Uterus (tissue), 2 donors: ENCODE measurements around the gene GREB1.

ENCODE experiments used
- POLR2A ChIP-seq, 2 donors: fragments of 450-650 bp; IDR thresholded peaks; one replicate each; pipeline ENCODE4 v1.6.1; 2016; ENCODE audit warnings: antibody characterized with exemption in 2 of 2, mild to moderate bottlenecking in 1 of 2, moderate library complexity in 1 of 2
- TF ChIP-seq, protein P1 (sequence below), 4 experiments: fragments of 200-600 bp in 2 of 4; fragments of 450-650 bp in 2 of 4; sonication (generic) in 2 of 4; IDR thresholded peaks; one replicate each; pipeline ENCODE4 v1.5.1; 2016 to 2019; ENCODE audit warnings: antibody characterized with exemption in 4 of 4, mild to moderate bottlenecking in 2 of 4, moderate library complexity in 1 of 4

DNA sequence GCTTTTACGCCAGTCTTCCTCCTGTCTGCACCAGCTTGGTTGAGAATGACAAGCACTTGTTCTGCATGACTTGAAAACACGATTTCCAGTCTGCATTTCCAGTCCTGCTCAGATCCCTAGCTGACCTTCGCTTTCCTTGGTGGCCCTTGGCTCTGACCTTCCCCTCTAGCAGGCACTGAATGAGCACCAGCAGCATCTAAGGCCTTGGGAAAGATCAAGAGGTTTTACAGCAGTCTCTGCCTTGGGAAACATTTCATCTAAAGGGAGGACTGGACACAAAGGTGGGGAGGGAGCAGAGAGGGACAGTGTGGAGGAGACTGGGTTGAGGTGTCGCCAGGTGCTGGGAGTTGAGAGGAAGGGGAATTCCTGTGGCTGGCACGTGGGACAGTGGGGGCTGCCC is 105.7 kb downstream of the GREB1 start:
- TF ChIP-seq, protein P1, sequence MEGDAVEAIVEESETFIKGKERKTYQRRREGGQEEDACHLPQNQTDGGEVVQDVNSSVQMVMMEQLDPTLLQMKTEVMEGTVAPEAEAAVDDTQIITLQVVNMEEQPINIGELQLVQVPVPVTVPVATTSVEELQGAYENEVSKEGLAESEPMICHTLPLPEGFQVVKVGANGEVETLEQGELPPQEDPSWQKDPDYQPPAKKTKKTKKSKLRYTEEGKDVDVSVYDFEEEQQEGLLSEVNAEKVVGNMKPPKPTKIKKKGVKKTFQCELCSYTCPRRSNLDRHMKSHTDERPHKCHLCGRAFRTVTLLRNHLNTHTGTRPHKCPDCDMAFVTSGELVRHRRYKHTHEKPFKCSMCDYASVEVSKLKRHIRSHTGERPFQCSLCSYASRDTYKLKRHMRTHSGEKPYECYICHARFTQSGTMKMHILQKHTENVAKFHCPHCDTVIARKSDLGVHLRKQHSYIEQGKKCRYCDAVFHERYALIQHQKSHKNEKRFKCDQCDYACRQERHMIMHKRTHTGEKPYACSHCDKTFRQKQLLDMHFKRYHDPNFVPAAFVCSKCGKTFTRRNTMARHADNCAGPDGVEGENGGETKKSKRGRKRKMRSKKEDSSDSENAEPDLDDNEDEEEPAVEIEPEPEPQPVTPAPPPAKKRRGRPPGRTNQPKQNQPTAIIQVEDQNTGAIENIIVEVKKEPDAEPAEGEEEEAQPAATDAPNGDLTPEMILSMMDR (IDR thresholded peaks at IDR 0.05) = no peak
- no peak for TF ChIP-seq POLR2A (IDR thresholded peaks at IDR 0.05)
